Body of pancreas (tissue), 4 donors: ENCODE measurements around the gene TNKS1BP1.

Source experiments
- POLR2A ChIP-seq, 3 donors: fragments of 450-650 bp; IDR thresholded peaks; one replicate each; pipeline ENCODE4 v1.6.1; 2016; ENCODE audit warnings: antibody characterized with exemption in 3 of 3, mild to moderate bottlenecking in 2 of 3
- TF ChIP-seq, protein P1 (sequence below), 7 experiments: fragments of 450-650 bp in 4 of 7; fragments of 200-600 bp in 3 of 7; sonication (generic) in 3 of 7; IDR thresholded peaks; one replicate each; pipeline ENCODE4 v1.5.1; 2016 to 2019; ENCODE audit warnings: antibody characterized with exemption in 7 of 7

DNA sequence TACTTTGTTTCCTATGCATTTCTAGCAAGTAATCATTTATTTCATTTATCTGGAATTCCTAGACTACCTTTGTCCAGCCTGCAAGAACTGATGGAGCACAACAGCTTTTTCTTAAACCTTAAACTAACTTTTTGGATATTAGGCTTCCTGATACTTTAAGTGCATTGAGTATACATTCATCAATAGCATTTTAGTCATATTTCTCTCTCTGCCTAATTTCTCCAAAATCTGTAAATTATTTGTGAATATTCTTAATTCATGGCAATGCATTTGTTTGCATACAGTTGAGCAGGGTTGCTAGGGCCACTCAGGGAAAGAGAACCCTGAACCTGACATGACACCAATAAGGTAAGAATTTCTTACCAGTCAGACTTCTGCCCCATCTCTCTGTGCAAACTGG, 58.6 kb downstream of the TNKS1BP1 start:
- TF ChIP-seq, protein P1, sequence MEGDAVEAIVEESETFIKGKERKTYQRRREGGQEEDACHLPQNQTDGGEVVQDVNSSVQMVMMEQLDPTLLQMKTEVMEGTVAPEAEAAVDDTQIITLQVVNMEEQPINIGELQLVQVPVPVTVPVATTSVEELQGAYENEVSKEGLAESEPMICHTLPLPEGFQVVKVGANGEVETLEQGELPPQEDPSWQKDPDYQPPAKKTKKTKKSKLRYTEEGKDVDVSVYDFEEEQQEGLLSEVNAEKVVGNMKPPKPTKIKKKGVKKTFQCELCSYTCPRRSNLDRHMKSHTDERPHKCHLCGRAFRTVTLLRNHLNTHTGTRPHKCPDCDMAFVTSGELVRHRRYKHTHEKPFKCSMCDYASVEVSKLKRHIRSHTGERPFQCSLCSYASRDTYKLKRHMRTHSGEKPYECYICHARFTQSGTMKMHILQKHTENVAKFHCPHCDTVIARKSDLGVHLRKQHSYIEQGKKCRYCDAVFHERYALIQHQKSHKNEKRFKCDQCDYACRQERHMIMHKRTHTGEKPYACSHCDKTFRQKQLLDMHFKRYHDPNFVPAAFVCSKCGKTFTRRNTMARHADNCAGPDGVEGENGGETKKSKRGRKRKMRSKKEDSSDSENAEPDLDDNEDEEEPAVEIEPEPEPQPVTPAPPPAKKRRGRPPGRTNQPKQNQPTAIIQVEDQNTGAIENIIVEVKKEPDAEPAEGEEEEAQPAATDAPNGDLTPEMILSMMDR (IDR thresholded peaks at IDR 0.05) = no peak
- TF ChIP-seq POLR2A (IDR thresholded peaks at IDR 0.05) = no peak
